Breast epithelium (tissue), 3 donors: ENCODE data around the gene FCRLA.
"Not testable (repeated sequence)": the region's sequence is repeated elsewhere in the genome, so short reads cannot be mapped to it uniquely, and the experiment has no call there.

Source experiments
- POLR2A ChIP-seq: fragments of 450-650 bp; IDR thresholded peaks from one replicate; pipeline ENCODE4 v1.6.1; 2016; ENCODE audit warnings: antibody characterized with exemption, mild to moderate bottlenecking, moderate library complexity
- TF ChIP-seq, protein P1 (sequence below), 3 donors: fragments of 450-650 bp; IDR thresholded peaks; one replicate each; pipeline ENCODE4 v1.5.1; 2016 to 2017; ENCODE audit warnings: antibody characterized with exemption in 3 of 3, mild to moderate bottlenecking in 3 of 3, moderate library complexity in 3 of 3

DNA sequence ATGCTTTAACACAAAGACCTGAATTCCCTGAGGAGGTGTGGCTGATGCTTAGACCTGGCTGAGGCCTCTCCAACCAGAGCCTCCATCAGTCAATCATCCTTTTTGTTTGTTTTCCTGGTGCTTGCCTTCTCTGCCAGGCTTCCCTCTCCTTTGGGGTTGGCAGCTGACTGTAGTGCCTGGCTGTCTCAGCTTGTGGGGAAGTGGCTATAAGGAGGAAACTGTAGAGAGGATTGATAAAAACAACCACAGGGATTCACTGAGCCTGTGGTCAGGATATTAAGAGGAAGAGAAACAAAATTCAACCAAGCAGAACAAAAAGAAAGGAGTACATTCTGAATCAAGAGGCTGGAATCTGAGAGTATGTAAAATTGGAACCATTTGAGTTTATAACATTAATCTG, 48.5 kb upstream of the FCRLA start:
- not testable (repeated sequence) for TF ChIP-seq POLR2A
- TF ChIP-seq, protein P1, sequence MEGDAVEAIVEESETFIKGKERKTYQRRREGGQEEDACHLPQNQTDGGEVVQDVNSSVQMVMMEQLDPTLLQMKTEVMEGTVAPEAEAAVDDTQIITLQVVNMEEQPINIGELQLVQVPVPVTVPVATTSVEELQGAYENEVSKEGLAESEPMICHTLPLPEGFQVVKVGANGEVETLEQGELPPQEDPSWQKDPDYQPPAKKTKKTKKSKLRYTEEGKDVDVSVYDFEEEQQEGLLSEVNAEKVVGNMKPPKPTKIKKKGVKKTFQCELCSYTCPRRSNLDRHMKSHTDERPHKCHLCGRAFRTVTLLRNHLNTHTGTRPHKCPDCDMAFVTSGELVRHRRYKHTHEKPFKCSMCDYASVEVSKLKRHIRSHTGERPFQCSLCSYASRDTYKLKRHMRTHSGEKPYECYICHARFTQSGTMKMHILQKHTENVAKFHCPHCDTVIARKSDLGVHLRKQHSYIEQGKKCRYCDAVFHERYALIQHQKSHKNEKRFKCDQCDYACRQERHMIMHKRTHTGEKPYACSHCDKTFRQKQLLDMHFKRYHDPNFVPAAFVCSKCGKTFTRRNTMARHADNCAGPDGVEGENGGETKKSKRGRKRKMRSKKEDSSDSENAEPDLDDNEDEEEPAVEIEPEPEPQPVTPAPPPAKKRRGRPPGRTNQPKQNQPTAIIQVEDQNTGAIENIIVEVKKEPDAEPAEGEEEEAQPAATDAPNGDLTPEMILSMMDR (IDR thresholded peaks at IDR 0.05) = not testable (repeated sequence)
